Measurements from ENCODE around the gene DTL. TPM values are rescaled to one million over a fixed set of nuclear protein-coding genes. Genes with fewer than 3 reads are reported as not detected.

Gene DTL
- total RNA-seq, 3 donors from 2014 or later, result 1.4 to 12.0 (median 3.2) TPM

- Histone ChIP-seq H3K36me3 (ENCODE audit: low read depth) (peaks cover 7% of the 10 kb centered on the region), H3K4me3 (no peak overlapping the region), H3K9me3 (no peaks in the 10 kb centered on the region), H3K4me1 (ENCODE audit: low read depth) (peaks cover 21% of the 10 kb centered on the region)
- intact Hi-C loops (cut with DNase I, micrococcal nuclease), result no loop called here
- ATAC-seq (no peak), DNase-seq (no peak)
- TF ChIP-seq, protein P1, sequence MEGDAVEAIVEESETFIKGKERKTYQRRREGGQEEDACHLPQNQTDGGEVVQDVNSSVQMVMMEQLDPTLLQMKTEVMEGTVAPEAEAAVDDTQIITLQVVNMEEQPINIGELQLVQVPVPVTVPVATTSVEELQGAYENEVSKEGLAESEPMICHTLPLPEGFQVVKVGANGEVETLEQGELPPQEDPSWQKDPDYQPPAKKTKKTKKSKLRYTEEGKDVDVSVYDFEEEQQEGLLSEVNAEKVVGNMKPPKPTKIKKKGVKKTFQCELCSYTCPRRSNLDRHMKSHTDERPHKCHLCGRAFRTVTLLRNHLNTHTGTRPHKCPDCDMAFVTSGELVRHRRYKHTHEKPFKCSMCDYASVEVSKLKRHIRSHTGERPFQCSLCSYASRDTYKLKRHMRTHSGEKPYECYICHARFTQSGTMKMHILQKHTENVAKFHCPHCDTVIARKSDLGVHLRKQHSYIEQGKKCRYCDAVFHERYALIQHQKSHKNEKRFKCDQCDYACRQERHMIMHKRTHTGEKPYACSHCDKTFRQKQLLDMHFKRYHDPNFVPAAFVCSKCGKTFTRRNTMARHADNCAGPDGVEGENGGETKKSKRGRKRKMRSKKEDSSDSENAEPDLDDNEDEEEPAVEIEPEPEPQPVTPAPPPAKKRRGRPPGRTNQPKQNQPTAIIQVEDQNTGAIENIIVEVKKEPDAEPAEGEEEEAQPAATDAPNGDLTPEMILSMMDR (IDR thresholded peaks at IDR 0.05), result no peak
These were observed 4.5 kb upstream of the DTL start for GRCh38 chr1:212030936-212031528.

DNA sequence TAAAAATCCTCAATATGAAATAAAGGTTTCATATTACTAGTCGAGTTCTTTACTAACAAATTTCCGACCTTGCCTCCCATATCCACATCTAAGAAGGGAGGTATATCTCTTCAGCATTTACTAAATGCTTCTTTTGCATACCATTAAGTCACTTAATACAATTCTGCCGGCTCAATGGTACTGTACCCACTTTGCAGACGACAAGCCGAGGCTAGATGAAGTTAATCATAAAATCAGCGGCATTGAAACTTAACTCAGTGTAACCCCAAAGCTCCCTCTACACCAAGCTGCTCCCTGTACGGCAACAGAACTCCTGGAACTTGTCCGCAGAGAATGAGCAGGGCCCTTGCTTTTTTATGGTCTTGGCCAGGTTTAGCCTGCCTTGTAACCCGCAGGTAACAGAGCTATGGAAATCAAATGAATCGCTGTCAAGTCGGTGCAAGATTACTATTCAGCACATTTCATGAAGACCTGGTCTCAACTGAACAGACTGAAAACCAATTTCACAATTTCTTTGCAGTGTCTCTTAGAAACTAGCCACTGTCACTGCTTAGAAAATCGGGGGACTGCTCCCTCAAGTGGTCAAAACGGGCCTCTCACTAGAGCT lies 929 bp upstream of the DTL start:
- peak in 1 of 3 donors; percentile 39 for DNase-seq
- TF ChIP-seq, protein P1 (IDR thresholded peaks at IDR 0.05), result no peak
- peak; percentile 40 for ATAC-seq
- H3K9me3 ChIP-seq, result no peaks in the 10 kb centered on the region
- peaks cover 7% of the 10 kb centered on the region for H3K36me3 ChIP-seq (ENCODE audit: low read depth)
- H3K4me3 ChIP-seq, result peak overlapping the region; percentile 25
- intact Hi-C loops (cut with DNase I, micrococcal nuclease), result no loop called here
- H3K4me1 ChIP-seq (ENCODE audit: low read depth), result peaks cover 21% of the 10 kb centered on the region

- ATAC-seq (no peak), DNase-seq (no peak)
- TF ChIP-seq, protein P1 (IDR thresholded peaks at IDR 0.05), result no peak
- Histone ChIP-seq H3K9me3 (no peaks in the 10 kb centered on the region), H3K4me3 (peak overlapping the region; percentile 25), H3K4me1 (ENCODE audit: low read depth) (peaks cover 21% of the 10 kb centered on the region), H3K36me3 (ENCODE audit: low read depth) (peaks cover 7% of the 10 kb centered on the region)
- intact Hi-C loops (cut with DNase I, micrococcal nuclease), result no loop called here
These were observed 472 bp downstream of the DTL start for GRCh38 chr1:212035835-212036605.

DNA sequence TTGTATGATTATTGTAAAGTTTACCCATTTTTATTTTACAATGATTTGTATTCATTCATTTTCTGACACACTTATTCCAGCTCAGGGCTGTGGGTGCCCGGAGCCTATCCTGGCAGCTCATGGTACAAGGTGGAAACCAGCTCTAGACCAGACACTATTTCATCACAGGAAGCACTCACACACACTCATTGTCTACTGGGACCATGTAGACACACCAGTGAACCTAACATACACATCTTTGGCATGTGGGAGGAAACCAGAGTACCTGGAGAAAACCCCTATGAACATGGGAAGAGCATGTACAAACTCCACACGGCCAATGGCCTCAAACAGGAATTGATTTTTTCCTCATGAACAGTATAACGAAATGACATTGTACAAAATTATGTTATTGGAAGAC lies 2.4 kb downstream of the DTL start:
- Histone ChIP-seq H3K9me3 (no peaks in the 10 kb centered on the region), H3K4me1 (ENCODE audit: low read depth) (peaks cover 21% of the 10 kb centered on the region), H3K4me3 (no peak overlapping the region), H3K36me3 (ENCODE audit: low read depth) (peaks cover 7% of the 10 kb centered on the region)
- TF ChIP-seq, protein P1 (IDR thresholded peaks at IDR 0.05), result no peak
- ATAC-seq, result no peak
- no peak for DNase-seq
- intact Hi-C loops (cut with DNase I, micrococcal nuclease), result no loop called here

- H3K4me1 ChIP-seq (ENCODE audit: low read depth), result peaks cover 8% of the 10 kb centered on the region
- intact Hi-C loops (cut with DNase I, micrococcal nuclease), result no loop called here
- TF ChIP-seq, protein P1 (IDR thresholded peaks at IDR 0.05), result no peak
These were observed 4.1 kb downstream of the DTL start for GRCh38 chr1:212039622-212040021.

More at GRCh38 chr1:212039622-212040021, 4.1 kb downstream of the DTL start:
- no peak for DNase-seq
- ATAC-seq, result no peak
- H3K9me3 ChIP-seq, result no peaks in the 10 kb centered on the region
- no peak overlapping the region for H3K4me3 ChIP-seq
- peaks cover 7% of the 10 kb centered on the region for H3K36me3 ChIP-seq (ENCODE audit: low read depth)

Data from mucosa of descending colon (tissue), 3 donors.